Thyroid gland (tissue), 4 donors: Measurements from ENCODE around the gene DHRS1.

Experiments
- CTCF ChIP-seq, 6 experiments: fragments of 200-600 bp in 3 of 6; fragments of 450-650 bp in 3 of 6; sonication (generic) in 3 of 6; IDR thresholded peaks; one replicate each; pipeline ENCODE4 v1.5.1; 2016 to 2019; ENCODE audit warnings: antibody characterized with exemption in 6 of 6, mild to moderate bottlenecking in 2 of 6, inconsistent platforms in 1 of 6, moderate library complexity in 1 of 6
- POLR2A ChIP-seq, 2 donors: fragments of 450-650 bp; IDR thresholded peaks; one replicate each; pipeline ENCODE4 v1.6.1; 2017; ENCODE audit warnings: antibody characterized with exemption in 2 of 2, mild to moderate bottlenecking in 2 of 2, moderate library complexity in 1 of 2

GRCh38 chr14:24309538-24310264 is 10.1 kb upstream of the DHRS1 start, which contains the start of gene LTB4R2:
- no peak for TF ChIP-seq CTCF (IDR thresholded peaks at IDR 0.05)
- no peak for TF ChIP-seq POLR2A (IDR thresholded peaks at IDR 0.05)
